ENCODE results near the gene KRT2.

DNA sequence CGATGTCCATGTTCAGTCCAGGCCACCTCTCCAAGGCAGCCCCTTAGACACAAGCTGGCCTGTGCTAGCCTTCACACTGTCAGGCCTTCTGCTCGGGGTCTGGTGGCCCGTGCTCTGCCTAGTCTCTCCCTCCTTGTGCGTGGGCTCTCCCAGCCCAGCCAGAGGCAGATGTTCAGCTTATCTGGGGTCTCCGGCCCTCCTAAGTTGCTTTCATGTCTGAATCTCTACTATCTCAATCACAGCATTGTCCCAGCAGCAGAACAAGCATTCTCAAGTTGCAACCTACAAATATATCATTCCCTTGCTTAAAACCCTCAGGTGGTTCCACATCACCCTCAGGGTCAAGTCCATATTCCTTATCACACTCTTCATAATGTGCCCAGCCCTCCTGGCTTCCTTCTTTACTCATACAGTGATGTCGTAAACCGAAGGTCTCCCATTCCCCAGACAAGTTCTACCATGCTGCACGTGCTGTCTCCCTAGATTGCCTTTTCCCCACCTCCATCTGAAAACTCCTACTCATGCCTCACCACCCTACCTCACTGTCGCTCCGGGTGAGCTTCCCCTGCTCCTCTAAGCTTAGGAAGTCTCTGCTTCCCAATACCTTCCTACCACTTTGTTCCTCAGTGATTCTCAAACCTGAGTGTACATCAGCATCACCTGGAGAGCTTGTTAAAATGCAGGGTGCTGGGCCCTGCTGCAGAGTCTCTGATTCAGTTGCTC lies 35.2 kb downstream of the KRT2 start:
- TF ChIP-seq CTCF (IDR thresholded peaks at IDR 0.05): no peak
- TF ChIP-seq POLR2A (IDR thresholded peaks at IDR 0.05): no peak

Data from thyroid gland (tissue), 4 donors.